RWPE2 (cell line): ENCODE measurements around the gene ZBTB8A.
A peak's percentile ranks its signal among the peaks of the same experiment; 100 is the strongest.

ENCODE experiments used
- ATAC-seq: fragments of 200-7000 bp; cut with Tn5 transposase; 3 replicates; pipeline ENCODE4 v1.9.1; 2021; ENCODE audit warnings: low read depth
- DNase-seq: peaks from one replicate; pipeline ENCODE4 v3.0.0-alpha.2; 2020; ENCODE audit warnings: low spot score
- H3K27ac ChIP-seq: fragments of 450-650 bp; 2 replicates; pipeline ENCODE4 v1.5.1; 2017; ENCODE audit warnings: mild to moderate bottlenecking; ENCODE audit not compliant: poor library complexity, severe bottlenecking
- H3K27me3 ChIP-seq: fragments of 250-450 bp; sonication (Bioruptor Pico); 2 replicates; pipeline ENCODE4 v1.5.1; 2021; ENCODE audit warnings: mild to moderate bottlenecking, moderate library complexity; ENCODE audit not compliant: insufficient read depth, poor library complexity, severe bottlenecking
- H3K36me3 ChIP-seq: fragments of 250-450 bp; sonication (Bioruptor Pico); 2 replicates; pipeline ENCODE4 v1.5.1; 2020; ENCODE audit warnings: low read depth, mild to moderate bottlenecking, moderate library complexity
- H3K4me1 ChIP-seq: fragments of 250-450 bp; sonication (Bioruptor Pico); 2 replicates; pipeline ENCODE4 v1.5.1; 2021; ENCODE audit warnings: mild to moderate bottlenecking, moderate library complexity; ENCODE audit not compliant: insufficient read depth, poor library complexity, severe bottlenecking
- H3K4me3 ChIP-seq: fragments of 250-450 bp; sonication (Bioruptor Pico); 2 replicates; pipeline ENCODE4 v1.5.1; 2021; ENCODE audit warnings: mild to moderate bottlenecking, moderate library complexity; ENCODE audit not compliant: severe bottlenecking
- H3K9me3 ChIP-seq: fragments of 250-450 bp; sonication (Bioruptor Pico); 2 replicates; pipeline ENCODE4 v1.5.1; 2021; ENCODE audit warnings: mild to moderate bottlenecking, moderate library complexity; ENCODE audit not compliant: severe bottlenecking
- TF ChIP-seq, protein P1 (sequence below): fragments of 450-650 bp; IDR thresholded peaks from one replicate; pipeline ENCODE4 v1.5.1; 2017; ENCODE audit warnings: mild to moderate bottlenecking, moderate library complexity; ENCODE audit not compliant: poor library complexity, severe bottlenecking

Gene ZBTB8A

DNA sequence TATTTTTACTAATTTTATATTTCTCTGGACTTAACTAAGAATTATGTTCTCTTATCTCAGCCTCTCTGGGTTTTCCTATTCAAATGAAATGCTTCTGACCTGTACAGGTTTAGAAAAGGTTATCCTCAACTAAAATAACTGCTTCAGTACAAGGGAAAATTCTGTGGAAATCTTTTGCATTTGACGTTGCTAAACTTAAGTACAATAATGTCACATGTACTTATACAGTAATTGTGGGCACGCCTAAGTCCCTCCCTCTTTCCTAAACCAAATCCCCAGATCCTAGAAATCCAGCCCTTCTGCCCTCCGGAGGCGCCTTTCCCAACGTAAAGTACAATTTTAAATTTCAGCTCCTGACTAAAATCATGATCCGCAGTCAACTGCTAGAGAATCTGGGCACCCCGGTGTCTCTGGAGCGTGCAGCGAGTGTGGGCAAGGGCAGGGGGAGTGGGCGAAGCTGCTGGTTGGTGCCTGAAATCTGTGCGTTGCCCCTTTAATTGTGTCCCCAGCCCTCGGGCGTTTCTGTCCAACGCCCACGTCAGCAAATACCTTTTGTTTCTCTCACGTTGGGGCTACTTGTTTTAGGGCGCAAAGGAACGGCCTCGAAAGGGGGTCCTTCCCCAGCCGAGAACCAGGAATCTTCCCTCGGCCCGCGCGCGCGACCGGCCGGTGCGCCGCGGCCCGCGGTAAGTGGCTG, at the start of gene ZBTB8A:
Gene ZBTB8A (plus strand): TSS at position 541 of the 697 bp plus-strand sequence. CDS start 53,505 bp downstream, outside the sequence.
- ATAC-seq, result peak; percentile 62
- Histone ChIP-seq H3K9me3 (no peaks in the 10 kb centered on the region), H3K36me3 (peaks cover 6% of the 10 kb centered on the region; the same call in 1 of the 2 replicates), H3K4me3 (peak within 1 kb of the TSS; percentile 94), H3K4me1 (peaks cover 7% of the 10 kb centered on the region), H3K27me3 (no peaks in the 10 kb centered on the region), H3K27ac (peak within 1 kb of the TSS; percentile 33)
- TF ChIP-seq, protein P1, sequence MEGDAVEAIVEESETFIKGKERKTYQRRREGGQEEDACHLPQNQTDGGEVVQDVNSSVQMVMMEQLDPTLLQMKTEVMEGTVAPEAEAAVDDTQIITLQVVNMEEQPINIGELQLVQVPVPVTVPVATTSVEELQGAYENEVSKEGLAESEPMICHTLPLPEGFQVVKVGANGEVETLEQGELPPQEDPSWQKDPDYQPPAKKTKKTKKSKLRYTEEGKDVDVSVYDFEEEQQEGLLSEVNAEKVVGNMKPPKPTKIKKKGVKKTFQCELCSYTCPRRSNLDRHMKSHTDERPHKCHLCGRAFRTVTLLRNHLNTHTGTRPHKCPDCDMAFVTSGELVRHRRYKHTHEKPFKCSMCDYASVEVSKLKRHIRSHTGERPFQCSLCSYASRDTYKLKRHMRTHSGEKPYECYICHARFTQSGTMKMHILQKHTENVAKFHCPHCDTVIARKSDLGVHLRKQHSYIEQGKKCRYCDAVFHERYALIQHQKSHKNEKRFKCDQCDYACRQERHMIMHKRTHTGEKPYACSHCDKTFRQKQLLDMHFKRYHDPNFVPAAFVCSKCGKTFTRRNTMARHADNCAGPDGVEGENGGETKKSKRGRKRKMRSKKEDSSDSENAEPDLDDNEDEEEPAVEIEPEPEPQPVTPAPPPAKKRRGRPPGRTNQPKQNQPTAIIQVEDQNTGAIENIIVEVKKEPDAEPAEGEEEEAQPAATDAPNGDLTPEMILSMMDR, result no peak
- DNase-seq, result peak; percentile 50

DNA sequence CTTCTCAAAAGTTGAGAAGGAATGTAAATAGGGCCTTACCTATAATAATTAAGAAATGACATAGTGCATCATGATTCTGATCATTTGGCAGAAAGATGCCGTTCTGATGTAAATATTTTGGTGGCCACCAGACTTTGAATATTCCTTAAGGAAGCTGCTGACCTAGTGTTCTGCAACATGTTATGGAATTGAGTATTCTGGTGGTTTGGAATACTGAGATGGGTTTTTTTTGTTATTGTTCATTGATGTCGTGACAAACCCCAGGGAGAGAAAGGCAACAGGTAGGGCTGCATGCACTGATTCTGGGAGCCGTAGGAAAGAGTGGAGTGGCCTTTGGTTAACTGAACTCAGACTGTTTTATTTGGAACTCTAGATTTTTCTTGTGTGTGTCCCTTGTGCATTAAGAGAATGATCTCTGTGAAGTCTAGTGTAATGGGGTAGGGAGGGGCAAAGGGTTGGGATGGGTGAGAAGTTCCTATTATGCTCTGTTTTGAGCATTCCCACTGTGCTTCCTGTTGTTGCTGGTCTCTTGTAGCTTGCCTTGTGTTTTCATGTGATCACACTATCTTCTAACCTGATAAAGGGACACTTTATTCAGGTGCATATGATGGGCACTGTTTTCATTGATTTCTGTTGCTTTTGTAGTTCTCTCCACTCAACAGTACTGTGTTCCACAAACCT, 49.3 kb upstream of the ZBTB8A start:
- H3K9me3 ChIP-seq, result no peaks in the 10 kb centered on the region
- TF ChIP-seq, protein P1, result no peak
- no peak overlapping the region for H3K4me3 ChIP-seq
- H3K36me3 ChIP-seq, result no peaks in the 10 kb centered on the region
- no peak overlapping the region for H3K27ac ChIP-seq
- H3K4me1 ChIP-seq, result peaks cover 8% of the 10 kb centered on the region
- H3K27me3 ChIP-seq, result no peaks in the 10 kb centered on the region
- ATAC-seq (no peak), DNase-seq (no peak)

DNA sequence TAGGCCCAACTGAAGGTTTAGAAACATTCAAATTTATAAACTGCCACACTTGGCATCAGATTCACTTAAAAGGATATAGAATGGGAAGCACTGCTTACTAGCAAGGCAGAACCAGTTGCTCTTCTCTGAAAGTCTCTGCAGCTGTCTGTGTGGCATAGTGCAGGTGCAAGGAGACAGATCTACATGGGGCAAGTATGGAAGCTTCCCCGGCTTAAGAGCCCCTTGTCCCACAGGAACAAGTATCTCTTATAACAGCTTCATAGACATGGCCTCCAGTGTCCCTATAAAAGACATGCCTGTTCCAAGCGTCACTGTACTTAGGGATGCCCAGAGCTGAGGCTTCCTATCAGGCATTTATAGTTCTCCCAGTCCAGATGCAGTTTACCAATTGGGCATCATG, 47.8 kb upstream of the ZBTB8A start:
- Histone ChIP-seq H3K36me3 (no peaks in the 10 kb centered on the region), H3K4me3 (no peak overlapping the region), H3K9me3 (no peaks in the 10 kb centered on the region), H3K4me1 (peaks cover 17% of the 10 kb centered on the region), H3K27ac (no peak overlapping the region), H3K27me3 (no peaks in the 10 kb centered on the region)
- ATAC-seq (no peak), DNase-seq (no peak)
- TF ChIP-seq, protein P1, result no peak

DNA sequence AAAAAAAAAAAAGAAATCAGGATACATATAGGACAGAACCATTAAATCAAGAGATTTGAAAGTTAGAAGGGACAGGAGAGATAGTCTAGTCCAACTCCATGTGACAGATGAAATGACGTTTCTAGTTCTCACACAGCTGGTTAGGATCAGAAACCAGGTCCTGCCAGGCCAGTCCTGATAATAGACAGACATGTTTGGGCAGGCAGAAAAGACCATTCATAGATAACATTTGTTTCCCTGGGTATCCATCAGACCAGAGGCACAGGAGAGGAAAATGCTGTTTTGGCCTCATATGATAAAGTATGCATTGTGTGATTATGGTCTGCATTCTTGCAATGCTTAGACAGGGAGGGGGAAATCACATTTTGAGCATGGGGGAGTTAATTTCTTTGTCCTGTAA, 45.0 kb upstream of the ZBTB8A start:
- Histone ChIP-seq H3K4me3 (no peak overlapping the region), H3K4me1 (peaks cover 21% of the 10 kb centered on the region), H3K36me3 (no peaks in the 10 kb centered on the region), H3K27ac (no peak overlapping the region), H3K27me3 (no peaks in the 10 kb centered on the region), H3K9me3 (no peaks in the 10 kb centered on the region)
- TF ChIP-seq, protein P1, result no peak
- ATAC-seq, result peak; percentile 49; the same call in 2 of the 3 replicates
- DNase-seq, result no peak
